Breast epithelium (tissue), 4 donors: Measurements from ENCODE around the gene HESX1. TPM values are rescaled to one million over a fixed set of nuclear protein-coding genes. Genes with fewer than 3 reads are reported as not detected.

ENCODE experiments used
- DNase-seq, 2 donors: peaks; one replicate each; pipeline ENCODE4 v3.0.0-alpha.2; 2019; ENCODE audit warnings: low spot score in 2 of 2
- H3K27ac ChIP-seq, 2 donors: fragments of 200-600 bp; sonication (generic) in 1 of 2; one replicate each; pipeline ENCODE4 v1.5.1; 2016 to 2019; ENCODE audit warnings: mild to moderate bottlenecking in 1 of 2
- H3K27me3 ChIP-seq, 2 donors: fragments of 200-600 bp; sonication (generic) in 1 of 2; one replicate each; pipeline versions ENCODE4 v1.5.1 to v1.6.0; 2017 to 2019; ENCODE audit warnings: control low read depth in 1 of 2, mild to moderate bottlenecking in 1 of 2
- H3K36me3 ChIP-seq: fragments of 200-600 bp; one replicate; pipeline ENCODE4 v1.5.1; 2019
- H3K4me1 ChIP-seq, 2 donors: fragments of 200-600 bp; sonication (generic); one replicate each; pipeline ENCODE4 v1.5.1; 2016 to 2019; ENCODE audit warnings: control low read depth in 1 of 2
- H3K4me3 ChIP-seq, 3 donors: fragments of 200-600 bp; sonication (generic); 1 replicate in 2 of 3; 2 replicates in 1 of 3; pipeline ENCODE4 v1.5.1; 2016 to 2019; ENCODE audit warnings: mild to moderate bottlenecking in 3 of 3, moderate library complexity in 2 of 3
- H3K9me3 ChIP-seq, 2 donors: fragments of 200-600 bp; sonication (generic) in 1 of 2; one replicate each; pipeline ENCODE4 v1.5.1; 2016 to 2019; ENCODE audit warnings: control low read depth in 1 of 2
- CTCF ChIP-seq, 3 donors: fragments of 450-650 bp; IDR thresholded peaks; one replicate each; pipeline ENCODE4 v1.5.1; 2016 to 2017; ENCODE audit warnings: antibody characterized with exemption in 3 of 3, mild to moderate bottlenecking in 3 of 3, moderate library complexity in 3 of 3
- POLR2A ChIP-seq: fragments of 450-650 bp; IDR thresholded peaks from one replicate; pipeline ENCODE4 v1.6.1; 2016; ENCODE audit warnings: antibody characterized with exemption, mild to moderate bottlenecking, moderate library complexity
- POLR2AphosphoS5 ChIP-seq, 3 donors: sonication (generic); formaldehyde crosslinking; IDR thresholded peaks; one replicate each; pipeline ENCODE4 v1.6.1; 2017; ENCODE audit warnings: antibody characterized with exemption in 3 of 3
- intact Hi-C: fragments of 100-400 bp; cut with DNase I; formaldehyde crosslinking; loops from one replicate; pipeline ENCODE4 v1.15.1; 2023; ENCODE audit warnings: low total_unique reads
- total RNA-seq, 3 donors: library from RNA; depleted of rRNA; stranded (reverse); fragments of >200 nt; gene quantifications; one replicate each; pipeline ENCODE4 v1.1.0, GENCODE V29; 2016

HESX1 gene
- total RNA-seq, 3 donors from 2014 or later, result 0.48 to 1.3 (median 0.66) TPM

- Histone ChIP-seq H3K27me3 (no peaks in the 10 kb centered on the region), H3K36me3 (no peaks in the 10 kb centered on the region), H3K4me3 (no peak overlapping the region), H3K27ac (no peak overlapping the region), H3K9me3 (no peaks in the 10 kb centered on the region), H3K4me1 (no peaks in the 10 kb centered on the region)
- DNase-seq, result no peak
- intact Hi-C loops, result no loop called here
- TF ChIP-seq POLR2AphosphoS5 (IDR thresholded peaks at IDR 0.05), result no peak
- no peak for TF ChIP-seq CTCF (IDR thresholded peaks at IDR 0.05)
- no peak for TF ChIP-seq POLR2A
Measured at GRCh38 chr3:57176045-57176444, 23.7 kb downstream of the HESX1 start.

- intact Hi-C loops, result no loop called here
- Histone ChIP-seq H3K27ac (no peak overlapping the region), H3K4me1 (no peaks in the 10 kb centered on the region), H3K36me3 (no peaks in the 10 kb centered on the region), H3K27me3 (no peaks in the 10 kb centered on the region), H3K4me3 (no peak overlapping the region), H3K9me3 (no peaks in the 10 kb centered on the region)
- TF ChIP-seq POLR2A (no peak), CTCF (IDR thresholded peaks at IDR 0.05) (no peak), POLR2AphosphoS5 (IDR thresholded peaks at IDR 0.05) (no peak)
- no peak for DNase-seq
Measured at GRCh38 chr3:57173687-57174086, 26.1 kb downstream of the HESX1 start.

GRCh38 chr3:57170946-57171345 lies 28.8 kb downstream of the HESX1 start:
- intact Hi-C loops, result no loop called here
- Histone ChIP-seq H3K9me3 (no peaks in the 10 kb centered on the region), H3K27ac (no peak overlapping the region), H3K36me3 (no peaks in the 10 kb centered on the region), H3K4me1 (no peaks in the 10 kb centered on the region), H3K27me3 (no peaks in the 10 kb centered on the region), H3K4me3 (no peak overlapping the region)
- DNase-seq, result no peak
- TF ChIP-seq CTCF (IDR thresholded peaks at IDR 0.05), result no peak
- no peak for TF ChIP-seq POLR2AphosphoS5 (IDR thresholded peaks at IDR 0.05)
- TF ChIP-seq POLR2A, result no peak

- peak; percentile 49 to 77 for DNase-seq
- Histone ChIP-seq H3K36me3 (no peaks in the 10 kb centered on the region), H3K27me3 (no peaks in the 10 kb centered on the region), H3K27ac (peak overlapping the region in 1 of 2 donors; percentile 10), H3K9me3 (no peaks in the 10 kb centered on the region), H3K4me3 (peak overlapping the region; percentile 47 to 73 (median 53)), H3K4me1 (no peaks in the 10 kb centered on the region)
- intact Hi-C loops, result no loop called here
- TF ChIP-seq POLR2A (no peak), POLR2AphosphoS5 (IDR thresholded peaks at IDR 0.05) (peak in 1 of 3 donors; percentile 31), CTCF (IDR thresholded peaks at IDR 0.05) (peak; percentile 59 to 83 (median 82))
Measured at GRCh38 chr3:57169872-57170623, 29.7 kb downstream of the HESX1 start.

DNA sequence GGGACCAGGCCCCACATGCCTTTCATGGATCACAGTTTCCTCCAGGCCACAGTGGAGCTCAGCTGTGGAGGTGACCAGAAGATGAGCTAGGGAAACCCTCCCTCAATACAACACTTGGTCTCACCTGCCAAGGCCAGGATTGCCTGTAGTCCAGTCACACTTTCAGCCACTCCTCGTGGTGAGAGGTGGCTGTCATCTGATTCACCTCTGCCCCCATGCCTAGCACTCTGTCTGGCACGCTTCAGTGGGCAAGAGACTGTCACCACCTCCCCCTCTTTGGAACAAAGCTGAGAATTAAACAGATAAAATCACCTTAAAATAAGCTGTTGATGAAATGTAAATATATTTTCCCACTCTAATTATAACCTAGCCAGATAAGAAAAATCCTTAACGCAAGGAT lies 30.7 kb downstream of the HESX1 start:
- Histone ChIP-seq H3K36me3 (no peaks in the 10 kb centered on the region), H3K27me3 (no peaks in the 10 kb centered on the region), H3K4me1 (peaks cover 0 to 2% of the 10 kb centered on the region in 2 donors), H3K27ac (no peak overlapping the region), H3K4me3 (no peak overlapping the region), H3K9me3 (no peaks in the 10 kb centered on the region)
- no peak for DNase-seq
- TF ChIP-seq CTCF (IDR thresholded peaks at IDR 0.05) (no peak), POLR2A (no peak), POLR2AphosphoS5 (IDR thresholded peaks at IDR 0.05) (no peak)
- intact Hi-C loops, result no loop called here
